HepG2 (cell line): Measurements from ENCODE around the gene METRNL. TPM values are rescaled to one million over a fixed set of nuclear protein-coding genes. Genes with fewer than 3 reads are reported as not detected.
A peak's percentile ranks its signal among the peaks of the same experiment; 100 is the strongest.

Source experiments
- ATAC-seq: fragments of 200-7000 bp; cut with Tn5 transposase; 3 replicates; pipeline ENCODE4 v1.9.1; 2020; ENCODE audit warnings: mild to moderate bottlenecking, moderate library complexity
- BruUV-seq: library from RNA; stranded (reverse); fragments of 400-500 nt; replicated peaks from 2 replicates; lab custom pipeline; 2021; lab: Mats Ljungman, UMichigan
- CTCF ChIA-PET: fragments of 300-600 bp; formaldehyde crosslinking; extraction: SDS; loops from one replicate; lab custom pipeline; 2021; ENCODE audit warnings: low total read pairs, inconsistent platforms, low intra/inter-chr PET ratio; lab: Yijun Ruan, JAX
- POLR2A ChIA-PET: fragments of 350-600 bp; sonication (Branson Sonifier 250); formaldehyde crosslinking; loops from one replicate; lab custom pipeline; 2020; ENCODE audit warnings: antibody characterized with exemption, inconsistent platforms; lab: Yijun Ruan, JAX
- DNase-seq: peaks from one replicate; pipeline ENCODE4 v3.0.0-alpha.2; 2015; ENCODE audit warnings: low spot score
- FAIRE-seq: peaks from 3 replicates; lab custom pipeline; 2011; peaks lifted over from hg19 to GRCh38; lab: Jason Lieb, UNC
- H2AFZ ChIP-seq: one replicate; pipeline ENCODE4 v1.6.1; 2011; ENCODE audit warnings: low read length, inconsistent platforms
- H3K27ac ChIP-seq: fragments of 300-600 bp; 3 replicates; pipeline ENCODE4 v1.8.0; 2011; ENCODE audit warnings: mixed run types, mild to moderate bottlenecking, mixed read lengths, low read length, inconsistent platforms; ENCODE audit not compliant: insufficient read depth; ENCODE audit errors: extremely low read length
- H3K27me3 ChIP-seq, 2 experiments: fragments of 200-600 bp in 1 of 2; 2 replicates in 1 of 2; 3 replicates in 1 of 2; pipeline versions ENCODE4 v1.6.0 to v1.8.0; 2011; ENCODE audit warnings: low read length in 2 of 2, mild to moderate bottlenecking in 2 of 2, moderate library complexity in 2 of 2, inconsistent platforms in 1 of 2; ENCODE audit not compliant: insufficient read depth in 2 of 2, control insufficient read depth in 1 of 2
- H3K36me3 ChIP-seq, 2 experiments: fragments of 200-600 bp in 1 of 2; replicated peaks in 1 of 2; 2 replicates in 1 of 2; 3 replicates in 1 of 2; pipeline versions ENCODE4 v1.5.1 to v1.8.0; 2011; ENCODE audit warnings: low read length in 2 of 2, inconsistent platforms in 1 of 2; ENCODE audit not compliant: insufficient read depth in 2 of 2, control insufficient read depth in 1 of 2
- H3K4me1 ChIP-seq: 2 replicates; pipeline ENCODE4 v1.5.1; 2012; ENCODE audit warnings: low read length, inconsistent platforms; ENCODE audit not compliant: insufficient read depth
- H3K4me2 ChIP-seq: 2 replicates; pipeline ENCODE4 v1.6.0; 2011; ENCODE audit warnings: low read depth, low read length, inconsistent platforms
- H3K4me3 ChIP-seq, 3 experiments: fragments of 200-600 bp in 1 of 3; sonication (generic), shearing (Covaris generic) in 1 of 3; replicated peaks in 1 of 3; 2 replicates each; pipeline ENCODE4 v1.5.1; 2011 to 2016; ENCODE audit warnings: low read length in 3 of 3, inconsistent platforms in 2 of 3, low read depth in 2 of 3, mild to moderate bottlenecking in 2 of 3, control low read depth in 1 of 3, mixed read lengths in 1 of 3; ENCODE audit not compliant: insufficient read depth in 1 of 3
- H3K79me2 ChIP-seq: one replicate; pipeline ENCODE4 v1.6.1; 2011; ENCODE audit warnings: low read length, inconsistent platforms; ENCODE audit not compliant: insufficient read depth
- H3K9ac ChIP-seq: 2 replicates; pipeline ENCODE4 v1.6.0; 2011; ENCODE audit warnings: mild to moderate bottlenecking, low read depth, low read length, inconsistent platforms; ENCODE audit not compliant: insufficient read depth
- H3K9me3 ChIP-seq: 2 replicates; pipeline ENCODE4 v1.5.1; 2012; ENCODE audit warnings: mild to moderate bottlenecking, low read length
- H4K20me1 ChIP-seq: 2 replicates; pipeline ENCODE4 v1.6.0; 2011; ENCODE audit warnings: inconsistent platforms, mild to moderate bottlenecking, low read length, moderate library complexity; ENCODE audit not compliant: insufficient read depth
- CENPBD1 ChIP-seq: sonication (generic); formaldehyde crosslinking; IDR thresholded peaks from 2 replicates; pipeline ENCODE4 v1.8.0; 2022; ENCODE audit warnings: missing genetic modification reagents, low read depth, mild to moderate bottlenecking, borderline replicate concordance
- PHF20 ChIP-seq: sonication (generic); formaldehyde crosslinking; IDR thresholded peaks from 2 replicates; pipeline ENCODE4 v1.5.0; 2020; ENCODE audit warnings: mild to moderate bottlenecking, missing genetic modification reagents
- SATB2 ChIP-seq: sonication (generic); formaldehyde crosslinking; IDR thresholded peaks from 2 replicates; pipeline ENCODE4 v1.5.0; 2020; ENCODE audit warnings: missing genetic modification reagents
- SNAI1 ChIP-seq: sonication (generic); formaldehyde crosslinking; IDR thresholded peaks from 2 replicates; pipeline ENCODE4 v1.5.0; 2020; ENCODE audit warnings: mild to moderate bottlenecking, missing genetic modification reagents, borderline replicate concordance
- WGBS: methylation state at CpG from one replicate; pipeline ENCODE4 v1.1.6; 2017; ENCODE audit warnings: low lambda C conversion rate; 5-methylcytosine and 5-hydroxymethylcytosine counted together
- in situ Hi-C: cut with HindIII; loops from 2 replicates; pipeline ENCODE4 v1.10.0; 2017; ENCODE audit warnings: low pct_unique_long_range_greater_than_20kb; ENCODE audit not compliant: extremely low pct_ligation_motif_present
- intact Hi-C: fragments of 100-400 bp; cut with micrococcal nuclease; formaldehyde crosslinking; loops from one replicate; pipeline ENCODE4 v1.10.0; 2022; ENCODE audit not compliant: unreplicated experiment
- polyA plus RNA-seq, 8 experiments: library from polyadenylated mRNA; depleted of rRNA in 3 of 8; stranded (reverse) in 7 of 8; unstranded in 1 of 8; fragments of >200 nt; fragmentation: Illumina TruSeq in 4 of 8; extraction: Trizol in 4 of 8; gene quantifications; 2 replicates each; pipeline versions ENCODE4 v1.2.1 to v1.2.3, GENCODE V29; 2011 to 2016; ENCODE audit warnings: low read depth in 4 of 8, missing spikeins in 1 of 8, mixed read lengths in 1 of 8; ENCODE audit not compliant: insufficient read depth in 1 of 8
- total RNA-seq, 5 experiments: library from RNA; depleted of rRNA; stranded (reverse); fragments of >200 nt; fragmentation: Illumina TruSeq; extraction: Trizol; gene quantifications; 2 replicates each; pipeline ENCODE4 v1.2.3, GENCODE V29; 2016; ENCODE audit warnings: low read depth in 1 of 5
- TF ChIP-seq, protein P1 (sequence below): sonication (generic); formaldehyde crosslinking; IDR thresholded peaks from 2 replicates; pipeline ENCODE4 v1.4.0; 2020; ENCODE audit warnings: missing genetic modification reagents
- TF ChIP-seq, protein P2 (sequence below): sonication (generic); formaldehyde crosslinking; IDR thresholded peaks from 2 replicates; pipeline ENCODE4 v1.4.0; 2020; ENCODE audit warnings: missing genetic modification reagents

The METRNL gene
- total and polyA plus RNA-seq, 2 of the 13 experiments (the other 11 are each of a cell fraction or from before 2014, with no cell fraction given) = 0.66 to 0.84 TPM

- TF ChIP-seq SNAI1 (CRISPR knock-in tag) = no peak
- TF ChIP-seq, protein P1, sequence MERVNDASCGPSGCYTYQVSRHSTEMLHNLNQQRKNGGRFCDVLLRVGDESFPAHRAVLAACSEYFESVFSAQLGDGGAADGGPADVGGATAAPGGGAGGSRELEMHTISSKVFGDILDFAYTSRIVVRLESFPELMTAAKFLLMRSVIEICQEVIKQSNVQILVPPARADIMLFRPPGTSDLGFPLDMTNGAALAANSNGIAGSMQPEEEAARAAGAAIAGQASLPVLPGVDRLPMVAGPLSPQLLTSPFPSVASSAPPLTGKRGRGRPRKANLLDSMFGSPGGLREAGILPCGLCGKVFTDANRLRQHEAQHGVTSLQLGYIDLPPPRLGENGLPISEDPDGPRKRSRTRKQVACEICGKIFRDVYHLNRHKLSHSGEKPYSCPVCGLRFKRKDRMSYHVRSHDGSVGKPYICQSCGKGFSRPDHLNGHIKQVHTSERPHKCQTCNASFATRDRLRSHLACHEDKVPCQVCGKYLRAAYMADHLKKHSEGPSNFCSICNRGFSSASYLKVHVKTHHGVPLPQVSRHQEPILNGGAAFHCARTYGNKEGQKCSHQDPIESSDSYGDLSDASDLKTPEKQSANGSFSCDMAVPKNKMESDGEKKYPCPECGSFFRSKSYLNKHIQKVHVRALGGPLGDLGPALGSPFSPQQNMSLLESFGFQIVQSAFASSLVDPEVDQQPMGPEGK (CRISPR knock-in tag) = 0 out of 2 replicates have a peak, but pooled peaks have one; percentile 11
- no peak for TF ChIP-seq SATB2 (CRISPR knock-in tag)
- TF ChIP-seq, all 625 proteins: peak for 3
Observed at GRCh38 chr17:83099570-83100181, 20.3 kb downstream of the METRNL start (continued).

DNA sequence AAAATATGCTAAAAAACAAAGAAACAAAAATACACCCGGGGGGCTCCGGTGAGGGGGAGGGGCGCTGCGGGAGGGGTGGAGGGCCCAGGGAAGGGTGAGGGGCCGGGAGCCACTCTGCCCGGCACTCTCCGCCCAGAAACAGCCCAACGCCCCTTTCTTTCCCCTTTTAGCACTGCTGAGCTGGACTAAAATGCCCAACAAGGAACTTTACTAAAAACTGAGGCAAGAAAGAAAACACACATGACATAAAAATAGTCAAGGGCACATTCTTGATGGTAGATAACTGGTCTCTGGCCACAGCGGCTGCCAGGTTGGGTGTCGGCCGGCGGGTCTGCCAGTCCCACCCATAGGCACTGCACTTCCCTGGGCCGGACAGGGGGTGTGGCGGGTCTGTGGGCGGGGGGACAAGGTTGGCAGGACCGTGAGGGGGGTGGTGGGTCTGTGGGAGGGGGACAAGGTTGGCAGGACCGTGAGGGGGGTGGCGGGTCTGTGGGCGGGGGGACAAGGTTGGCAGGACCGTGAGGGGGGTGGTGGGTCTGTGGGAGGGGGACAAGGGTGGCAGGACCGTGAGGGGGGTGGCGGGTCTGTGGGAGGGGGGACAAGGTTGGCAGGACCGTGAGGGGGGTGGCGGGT lies 20.9 kb downstream of the METRNL start:
- Histone ChIP-seq H3K9me3 (no peaks in the 10 kb centered on the region), H3K27me3 (peaks cover 27 to 67% of the 10 kb centered on the region in 2 experiments), H3K9ac (no peak overlapping the region), H3K27ac (no peak overlapping the region), H2AFZ (no peak overlapping the region), H3K36me3 (no peaks in the 10 kb centered on the region), H3K4me2 (no peak overlapping the region), H3K79me2 (no peaks in the 10 kb centered on the region), H4K20me1 (no peaks in the 10 kb centered on the region; the same call in 1 of the 2 replicates), H3K4me3 (no peak overlapping the region), H3K4me1 (peaks cover 23% of the 10 kb centered on the region)
- intact Hi-C loops = no loop called here
- ChIA-PET POLR2A (no interaction called here), CTCF (no interaction called here)
- DNase-seq = no peak
- BruUV-seq = no TSS peak
- TF ChIP-seq, protein P2, sequence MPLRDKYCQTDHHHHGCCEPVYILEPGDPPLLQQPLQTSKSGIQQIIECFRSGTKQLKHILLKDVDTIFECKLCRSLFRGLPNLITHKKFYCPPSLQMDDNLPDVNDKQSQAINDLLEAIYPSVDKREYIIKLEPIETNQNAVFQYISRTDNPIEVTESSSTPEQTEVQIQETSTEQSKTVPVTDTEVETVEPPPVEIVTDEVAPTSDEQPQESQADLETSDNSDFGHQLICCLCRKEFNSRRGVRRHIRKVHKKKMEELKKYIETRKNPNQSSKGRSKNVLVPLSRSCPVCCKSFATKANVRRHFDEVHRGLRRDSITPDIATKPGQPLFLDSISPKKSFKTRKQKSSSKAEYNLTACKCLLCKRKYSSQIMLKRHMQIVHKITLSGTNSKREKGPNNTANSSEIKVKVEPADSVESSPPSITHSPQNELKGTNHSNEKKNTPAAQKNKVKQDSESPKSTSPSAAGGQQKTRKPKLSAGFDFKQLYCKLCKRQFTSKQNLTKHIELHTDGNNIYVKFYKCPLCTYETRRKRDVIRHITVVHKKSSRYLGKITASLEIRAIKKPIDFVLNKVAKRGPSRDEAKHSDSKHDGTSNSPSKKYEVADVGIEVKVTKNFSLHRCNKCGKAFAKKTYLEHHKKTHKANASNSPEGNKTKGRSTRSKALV = no peak
- TF ChIP-seq CENPBD1 (CRISPR knock-in tag) (no peak), PHF20 (CRISPR knock-in tag) (no peak)
- 26% methylated on average over 23 of the region's 24 CpGs for WGBS
- in situ Hi-C loops = no loop called here
- FAIRE-seq = no peak
- no peak for ATAC-seq
